Colon (tissue), 2 donors: ENCODE data around the gene TEKT3.

Source experiments
- FAIRE-seq: peaks from 2 replicates; lab custom pipeline; 2012; peaks lifted over from hg19 to GRCh38; lab: Jason Lieb, UNC
- donor health status: control.
- donor health status: control.

TEKT3 gene

GRCh38 chr17:15349119-15349518 is 7.7 kb upstream of the TEKT3 start:
- no peak for FAIRE-seq

GRCh38 chr17:15348021-15348420 is 6.6 kb upstream of the TEKT3 start:
- peak; percentile 75 for FAIRE-seq

- no peak for FAIRE-seq
Observed at GRCh38 chr17:15346066-15346595, 4.7 kb upstream of the TEKT3 start.

- FAIRE-seq: no peak
Observed at GRCh38 chr17:15343749-15344148, 2.4 kb upstream of the TEKT3 start.

- FAIRE-seq: no peak
Observed at GRCh38 chr17:15342460-15342859, 1.1 kb upstream of the TEKT3 start.

GRCh38 chr17:15341966-15342365 is 569 bp upstream of the TEKT3 start:
- no peak for FAIRE-seq

- no peak for FAIRE-seq
Observed at GRCh38 chr17:15340966-15341365, 431 bp downstream of the TEKT3 start.

- no peak for FAIRE-seq
Observed at GRCh38 chr17:15335446-15335845, 6.0 kb downstream of the TEKT3 start.

- no peak for FAIRE-seq
Observed at GRCh38 chr17:15334266-15334665, 7.1 kb downstream of the TEKT3 start.

- FAIRE-seq: no peak
Observed at GRCh38 chr17:15332338-15332737, 9.1 kb downstream of the TEKT3 start.

- no peak for FAIRE-seq
Observed at GRCh38 chr17:15323131-15323530, 18.3 kb downstream of the TEKT3 start.

GRCh38 chr17:15321556-15322251 is 19.7 kb downstream of the TEKT3 start:
- FAIRE-seq: no peak

GRCh38 chr17:15319452-15320010 is 21.9 kb downstream of the TEKT3 start:
- FAIRE-seq: no peak

- no peak for FAIRE-seq
Observed at GRCh38 chr17:15311996-15312395, 29.4 kb downstream of the TEKT3 start.

GRCh38 chr17:15309793-15310192 is 31.6 kb downstream of the TEKT3 start:
- no peak for FAIRE-seq

GRCh38 chr17:15309236-15309635 is 32.2 kb downstream of the TEKT3 start:
- no peak for FAIRE-seq

- FAIRE-seq: no peak
Observed at GRCh38 chr17:15308758-15309157, 32.6 kb downstream of the TEKT3 start.

GRCh38 chr17:15307710-15308111 is 33.7 kb downstream of the TEKT3 start:
- FAIRE-seq: no peak

- FAIRE-seq: no peak
Observed at GRCh38 chr17:15303851-15304250, 37.5 kb downstream of the TEKT3 start.

GRCh38 chr17:15303268-15303667 is 38.1 kb downstream of the TEKT3 start:
- FAIRE-seq: no peak

- no peak for FAIRE-seq
Observed at GRCh38 chr17:15301845-15302244, 39.6 kb downstream of the TEKT3 start.

GRCh38 chr17:15298176-15298575 is 43.2 kb downstream of the TEKT3 start:
- FAIRE-seq: no peak

GRCh38 chr17:15293558-15293957 is 47.8 kb downstream of the TEKT3 start:
- FAIRE-seq: no peak
